ENCODE measurements around the gene TMA7B.

TMA7B gene

DNA sequence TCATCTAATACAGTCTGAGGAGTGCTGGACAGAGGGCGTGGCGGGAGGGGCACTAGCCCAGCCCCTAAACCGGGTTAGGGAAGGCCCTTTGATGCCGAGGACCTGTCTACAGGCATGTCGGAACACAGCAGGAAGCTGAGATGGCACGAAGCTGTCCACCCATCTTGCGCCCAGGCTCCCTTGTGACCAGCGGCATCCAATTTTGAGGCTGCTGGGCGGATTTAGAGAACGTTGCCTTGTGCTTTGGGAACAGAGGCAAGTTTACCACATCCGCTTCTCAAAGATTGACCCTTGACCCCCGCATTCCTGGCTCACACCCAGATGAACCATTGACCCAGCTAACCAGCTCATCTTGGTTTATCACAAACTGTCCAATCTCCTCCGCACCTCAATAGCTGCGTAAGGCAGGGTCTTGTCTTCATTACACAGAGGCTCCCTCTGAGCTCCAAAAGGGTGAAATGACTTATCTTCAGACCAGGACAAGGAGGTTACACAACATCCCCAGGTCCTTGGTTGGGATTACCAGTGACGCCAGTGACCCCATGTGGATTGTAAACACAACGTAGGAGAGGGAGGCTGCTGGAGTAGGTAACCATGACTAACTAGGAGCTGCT is 39.1 kb downstream of the TMA7B start:
- TF ChIP-seq POLR2AphosphoS5 (IDR thresholded peaks at IDR 0.05; ENCODE audit: low read depth) = no peak
- no peak for TF ChIP-seq GABPA (IDR thresholded peaks at IDR 0.05; ENCODE audit: low read depth)
- TF ChIP-seq, protein P1, sequence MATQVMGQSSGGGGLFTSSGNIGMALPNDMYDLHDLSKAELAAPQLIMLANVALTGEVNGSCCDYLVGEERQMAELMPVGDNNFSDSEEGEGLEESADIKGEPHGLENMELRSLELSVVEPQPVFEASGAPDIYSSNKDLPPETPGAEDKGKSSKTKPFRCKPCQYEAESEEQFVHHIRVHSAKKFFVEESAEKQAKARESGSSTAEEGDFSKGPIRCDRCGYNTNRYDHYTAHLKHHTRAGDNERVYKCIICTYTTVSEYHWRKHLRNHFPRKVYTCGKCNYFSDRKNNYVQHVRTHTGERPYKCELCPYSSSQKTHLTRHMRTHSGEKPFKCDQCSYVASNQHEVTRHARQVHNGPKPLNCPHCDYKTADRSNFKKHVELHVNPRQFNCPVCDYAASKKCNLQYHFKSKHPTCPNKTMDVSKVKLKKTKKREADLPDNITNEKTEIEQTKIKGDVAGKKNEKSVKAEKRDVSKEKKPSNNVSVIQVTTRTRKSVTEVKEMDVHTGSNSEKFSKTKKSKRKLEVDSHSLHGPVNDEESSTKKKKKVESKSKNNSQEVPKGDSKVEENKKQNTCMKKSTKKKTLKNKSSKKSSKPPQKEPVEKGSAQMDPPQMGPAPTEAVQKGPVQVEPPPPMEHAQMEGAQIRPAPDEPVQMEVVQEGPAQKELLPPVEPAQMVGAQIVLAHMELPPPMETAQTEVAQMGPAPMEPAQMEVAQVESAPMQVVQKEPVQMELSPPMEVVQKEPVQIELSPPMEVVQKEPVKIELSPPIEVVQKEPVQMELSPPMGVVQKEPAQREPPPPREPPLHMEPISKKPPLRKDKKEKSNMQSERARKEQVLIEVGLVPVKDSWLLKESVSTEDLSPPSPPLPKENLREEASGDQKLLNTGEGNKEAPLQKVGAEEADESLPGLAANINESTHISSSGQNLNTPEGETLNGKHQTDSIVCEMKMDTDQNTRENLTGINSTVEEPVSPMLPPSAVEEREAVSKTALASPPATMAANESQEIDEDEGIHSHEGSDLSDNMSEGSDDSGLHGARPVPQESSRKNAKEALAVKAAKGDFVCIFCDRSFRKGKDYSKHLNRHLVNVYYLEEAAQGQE (IDR thresholded peaks at IDR 0.05; ENCODE audit: insufficient replicate concordance, low read depth) = no peak
- TF ChIP-seq, protein P2, sequence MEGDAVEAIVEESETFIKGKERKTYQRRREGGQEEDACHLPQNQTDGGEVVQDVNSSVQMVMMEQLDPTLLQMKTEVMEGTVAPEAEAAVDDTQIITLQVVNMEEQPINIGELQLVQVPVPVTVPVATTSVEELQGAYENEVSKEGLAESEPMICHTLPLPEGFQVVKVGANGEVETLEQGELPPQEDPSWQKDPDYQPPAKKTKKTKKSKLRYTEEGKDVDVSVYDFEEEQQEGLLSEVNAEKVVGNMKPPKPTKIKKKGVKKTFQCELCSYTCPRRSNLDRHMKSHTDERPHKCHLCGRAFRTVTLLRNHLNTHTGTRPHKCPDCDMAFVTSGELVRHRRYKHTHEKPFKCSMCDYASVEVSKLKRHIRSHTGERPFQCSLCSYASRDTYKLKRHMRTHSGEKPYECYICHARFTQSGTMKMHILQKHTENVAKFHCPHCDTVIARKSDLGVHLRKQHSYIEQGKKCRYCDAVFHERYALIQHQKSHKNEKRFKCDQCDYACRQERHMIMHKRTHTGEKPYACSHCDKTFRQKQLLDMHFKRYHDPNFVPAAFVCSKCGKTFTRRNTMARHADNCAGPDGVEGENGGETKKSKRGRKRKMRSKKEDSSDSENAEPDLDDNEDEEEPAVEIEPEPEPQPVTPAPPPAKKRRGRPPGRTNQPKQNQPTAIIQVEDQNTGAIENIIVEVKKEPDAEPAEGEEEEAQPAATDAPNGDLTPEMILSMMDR (IDR thresholded peaks at IDR 0.05; ENCODE audit: insufficient read depth, low read length) = no peak
- no peak for TF ChIP-seq SPI1 (IDR thresholded peaks at IDR 0.05; ENCODE audit: borderline replicate concordance, low read depth)
- Histone ChIP-seq H3K27me3 (ENCODE audit: insufficient read depth, poor library complexity, severe bottlenecking) (peaks cover 9% of the 10 kb centered on the region), H3K27ac (replicated peaks) (no peak overlapping the region), H3K4me3 (replicated peaks; ENCODE audit: insufficient read depth, low read length) (no peak overlapping the region)
- DNase-seq (ENCODE audit: low read depth in 1 of 2, low spot score in 1 of 2) = peak in 1 of 2 experiments; percentile 9

DNA sequence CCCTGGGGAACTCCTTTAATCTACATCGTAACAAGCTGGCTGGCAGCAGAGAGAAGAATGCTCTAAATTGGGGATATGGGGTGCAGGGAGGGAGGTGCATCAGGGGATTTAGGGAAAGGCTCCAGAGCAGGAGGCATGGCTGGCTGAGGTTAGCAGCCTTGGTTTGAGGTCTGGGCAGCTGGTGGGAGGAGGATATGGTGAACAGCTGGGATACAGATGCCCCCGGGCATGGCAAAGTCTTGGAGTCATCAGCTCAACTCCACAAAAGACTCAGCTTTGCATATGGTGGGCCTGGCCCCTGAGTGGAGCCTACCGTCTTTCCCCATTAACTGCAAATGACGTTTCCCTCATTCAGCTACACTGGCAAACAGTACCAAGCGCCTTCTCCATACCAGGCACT is 40.0 kb downstream of the TMA7B start:
- no peak overlapping the region for H3K27ac ChIP-seq (replicated peaks)
- peaks cover 7% of the 10 kb centered on the region for H3K27me3 ChIP-seq (ENCODE audit: insufficient read depth, poor library complexity, severe bottlenecking)
- H3K4me3 ChIP-seq (replicated peaks; ENCODE audit: insufficient read depth, low read length) = no peak overlapping the region
- TF ChIP-seq, protein P1 (IDR thresholded peaks at IDR 0.05; ENCODE audit: insufficient replicate concordance, low read depth) = no peak
- no peak for TF ChIP-seq GABPA (IDR thresholded peaks at IDR 0.05; ENCODE audit: low read depth)
- TF ChIP-seq POLR2AphosphoS5 (IDR thresholded peaks at IDR 0.05; ENCODE audit: low read depth) = no peak
- no peak for TF ChIP-seq SPI1 (IDR thresholded peaks at IDR 0.05; ENCODE audit: borderline replicate concordance, low read depth)
- TF ChIP-seq, protein P2 (IDR thresholded peaks at IDR 0.05; ENCODE audit: insufficient read depth, low read length) = no peak
- DNase-seq (ENCODE audit: low read depth in 1 of 2, low spot score in 1 of 2) = no peak

DNA sequence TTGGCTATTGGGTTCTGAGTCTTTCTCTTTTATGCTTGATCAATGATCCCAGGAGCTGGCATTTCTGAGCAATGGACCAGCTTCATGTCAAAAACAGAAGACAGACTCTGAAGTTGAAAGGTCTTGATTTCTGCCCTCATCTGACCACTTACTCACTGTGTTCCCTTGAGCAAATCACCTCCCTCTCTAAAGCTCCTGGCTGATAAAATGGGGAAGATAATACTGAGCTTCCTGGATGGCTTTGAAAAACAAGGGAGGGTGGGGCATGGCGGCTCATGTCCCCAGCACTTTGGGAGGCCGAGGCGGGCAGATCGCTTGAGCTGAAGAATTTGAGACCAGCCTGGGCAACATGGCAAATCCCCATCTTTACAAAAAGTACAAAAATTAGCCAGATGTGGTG is 40.9 kb downstream of the TMA7B start:
- Histone ChIP-seq H3K27me3 (ENCODE audit: insufficient read depth, poor library complexity, severe bottlenecking) (peaks cover 3% of the 10 kb centered on the region), H3K27ac (replicated peaks) (no peak overlapping the region), H3K4me3 (replicated peaks; ENCODE audit: insufficient read depth, low read length) (no peak overlapping the region)
- DNase-seq (ENCODE audit: low read depth in 1 of 2, low spot score in 1 of 2) = no peak
- no peak for TF ChIP-seq GABPA (IDR thresholded peaks at IDR 0.05; ENCODE audit: low read depth)
- no peak for TF ChIP-seq SPI1 (IDR thresholded peaks at IDR 0.05; ENCODE audit: borderline replicate concordance, low read depth)
- TF ChIP-seq, protein P2 (IDR thresholded peaks at IDR 0.05; ENCODE audit: insufficient read depth, low read length) = no peak

Data from HL-60 (cell line).